Liver (tissue), 3 donors: ENCODE data around the gene HNRNPC.

Experiments used
- GABPA ChIP-seq, 2 donors: IDR thresholded peaks in 1 of 2; conservative IDR thresholded peaks in 1 of 2; 2 replicates each; pipeline ENCODE4 v1.6.1; 2016; ENCODE audit warnings: antibody characterized with exemption in 2 of 2, mild to moderate bottlenecking in 1 of 2, moderate library complexity in 1 of 2
- HNF4A ChIP-seq, 2 donors: conservative IDR thresholded peaks; 2 replicates each; pipeline ENCODE4 v1.6.1; 2016; ENCODE audit warnings: antibody characterized with exemption in 2 of 2, mild to moderate bottlenecking in 2 of 2
- JUND ChIP-seq, 2 donors: IDR thresholded peaks; 2 replicates each; pipeline ENCODE4 v1.6.1; 2016; ENCODE audit warnings: antibody characterized with exemption in 2 of 2
- SP1 ChIP-seq: IDR thresholded peaks from 2 replicates; pipeline ENCODE4 v1.6.1; 2018; ENCODE audit warnings: antibody characterized with exemption, mild to moderate bottlenecking
- TAF1 ChIP-seq: conservative IDR thresholded peaks from 2 replicates; pipeline ENCODE4 v1.6.1; 2016; ENCODE audit warnings: antibody characterized with exemption, mild to moderate bottlenecking
- YY1 ChIP-seq: IDR thresholded peaks from 2 replicates; pipeline ENCODE4 v1.6.1; 2016; ENCODE audit warnings: antibody characterized with exemption, mild to moderate bottlenecking
- TF ChIP-seq, protein P1 (sequence below): fragments of 150-350 bp; IDR thresholded peaks from 2 replicates; pipeline ENCODE4 v1.5.1; 2017; ENCODE audit warnings: improper control_type of control experiment, low read depth, low read length; ENCODE audit not compliant: missing input control
- TF ChIP-seq, protein P2 (sequence below): IDR thresholded peaks from 2 replicates; pipeline ENCODE4 v1.6.1; 2016; ENCODE audit warnings: antibody characterized with exemption
- TF ChIP-seq, protein P3 (sequence below): IDR thresholded peaks from 2 replicates; pipeline ENCODE4 v1.6.1; 2016; ENCODE audit warnings: antibody characterized with exemption, mild to moderate bottlenecking
- TF ChIP-seq, protein P4 (sequence below): IDR thresholded peaks from 2 replicates; pipeline ENCODE4 v1.6.1; 2016; ENCODE audit warnings: antibody characterized with exemption
- donor health status: healthy.
- donor health status: healthy.

DNA sequence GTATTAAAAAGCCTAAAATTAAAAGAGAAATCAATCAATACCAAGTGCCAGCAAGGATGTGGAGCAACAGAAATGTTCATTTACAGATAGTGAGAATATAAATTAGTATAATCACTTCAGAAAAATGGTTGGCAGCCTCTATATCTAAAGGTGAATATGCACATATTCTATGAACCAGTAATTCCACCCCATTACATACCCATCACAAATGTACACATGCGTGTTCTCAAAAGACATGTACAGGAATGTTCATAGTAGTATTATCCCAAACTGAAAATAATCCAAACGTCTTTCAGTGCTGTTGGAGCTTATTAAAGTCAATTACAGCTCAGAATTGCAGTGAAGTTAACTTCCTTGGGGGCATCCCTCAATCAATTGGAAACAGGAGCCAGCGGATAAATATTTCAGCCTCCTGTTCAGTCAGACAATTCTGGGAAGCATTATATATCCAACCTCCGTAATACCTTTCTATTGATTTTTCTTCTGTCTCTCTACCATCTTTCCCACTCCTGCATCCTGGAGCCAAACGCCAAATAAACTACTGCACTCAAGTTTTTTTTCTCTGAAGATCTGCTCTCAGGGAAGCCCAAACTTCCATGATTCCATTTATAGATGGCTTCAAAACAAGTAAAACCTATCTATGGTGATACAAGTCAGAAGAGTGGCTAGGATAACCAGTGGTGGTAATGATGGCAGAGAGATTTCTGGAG lies 68.3 kb downstream of the HNRNPC start:
- TF ChIP-seq, protein P1, sequence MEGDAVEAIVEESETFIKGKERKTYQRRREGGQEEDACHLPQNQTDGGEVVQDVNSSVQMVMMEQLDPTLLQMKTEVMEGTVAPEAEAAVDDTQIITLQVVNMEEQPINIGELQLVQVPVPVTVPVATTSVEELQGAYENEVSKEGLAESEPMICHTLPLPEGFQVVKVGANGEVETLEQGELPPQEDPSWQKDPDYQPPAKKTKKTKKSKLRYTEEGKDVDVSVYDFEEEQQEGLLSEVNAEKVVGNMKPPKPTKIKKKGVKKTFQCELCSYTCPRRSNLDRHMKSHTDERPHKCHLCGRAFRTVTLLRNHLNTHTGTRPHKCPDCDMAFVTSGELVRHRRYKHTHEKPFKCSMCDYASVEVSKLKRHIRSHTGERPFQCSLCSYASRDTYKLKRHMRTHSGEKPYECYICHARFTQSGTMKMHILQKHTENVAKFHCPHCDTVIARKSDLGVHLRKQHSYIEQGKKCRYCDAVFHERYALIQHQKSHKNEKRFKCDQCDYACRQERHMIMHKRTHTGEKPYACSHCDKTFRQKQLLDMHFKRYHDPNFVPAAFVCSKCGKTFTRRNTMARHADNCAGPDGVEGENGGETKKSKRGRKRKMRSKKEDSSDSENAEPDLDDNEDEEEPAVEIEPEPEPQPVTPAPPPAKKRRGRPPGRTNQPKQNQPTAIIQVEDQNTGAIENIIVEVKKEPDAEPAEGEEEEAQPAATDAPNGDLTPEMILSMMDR, result no peak
- TF ChIP-seq, protein P2, sequence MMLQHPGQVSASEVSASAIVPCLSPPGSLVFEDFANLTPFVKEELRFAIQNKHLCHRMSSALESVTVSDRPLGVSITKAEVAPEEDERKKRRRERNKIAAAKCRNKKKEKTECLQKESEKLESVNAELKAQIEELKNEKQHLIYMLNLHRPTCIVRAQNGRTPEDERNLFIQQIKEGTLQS, result no peak
- TF ChIP-seq GABPA (IDR thresholded peaks at IDR 0.05 in 1 of 2, conservative IDR thresholded peaks at IDR 0.05 in 1 of 2), result no peak
- TF ChIP-seq, protein P3, sequence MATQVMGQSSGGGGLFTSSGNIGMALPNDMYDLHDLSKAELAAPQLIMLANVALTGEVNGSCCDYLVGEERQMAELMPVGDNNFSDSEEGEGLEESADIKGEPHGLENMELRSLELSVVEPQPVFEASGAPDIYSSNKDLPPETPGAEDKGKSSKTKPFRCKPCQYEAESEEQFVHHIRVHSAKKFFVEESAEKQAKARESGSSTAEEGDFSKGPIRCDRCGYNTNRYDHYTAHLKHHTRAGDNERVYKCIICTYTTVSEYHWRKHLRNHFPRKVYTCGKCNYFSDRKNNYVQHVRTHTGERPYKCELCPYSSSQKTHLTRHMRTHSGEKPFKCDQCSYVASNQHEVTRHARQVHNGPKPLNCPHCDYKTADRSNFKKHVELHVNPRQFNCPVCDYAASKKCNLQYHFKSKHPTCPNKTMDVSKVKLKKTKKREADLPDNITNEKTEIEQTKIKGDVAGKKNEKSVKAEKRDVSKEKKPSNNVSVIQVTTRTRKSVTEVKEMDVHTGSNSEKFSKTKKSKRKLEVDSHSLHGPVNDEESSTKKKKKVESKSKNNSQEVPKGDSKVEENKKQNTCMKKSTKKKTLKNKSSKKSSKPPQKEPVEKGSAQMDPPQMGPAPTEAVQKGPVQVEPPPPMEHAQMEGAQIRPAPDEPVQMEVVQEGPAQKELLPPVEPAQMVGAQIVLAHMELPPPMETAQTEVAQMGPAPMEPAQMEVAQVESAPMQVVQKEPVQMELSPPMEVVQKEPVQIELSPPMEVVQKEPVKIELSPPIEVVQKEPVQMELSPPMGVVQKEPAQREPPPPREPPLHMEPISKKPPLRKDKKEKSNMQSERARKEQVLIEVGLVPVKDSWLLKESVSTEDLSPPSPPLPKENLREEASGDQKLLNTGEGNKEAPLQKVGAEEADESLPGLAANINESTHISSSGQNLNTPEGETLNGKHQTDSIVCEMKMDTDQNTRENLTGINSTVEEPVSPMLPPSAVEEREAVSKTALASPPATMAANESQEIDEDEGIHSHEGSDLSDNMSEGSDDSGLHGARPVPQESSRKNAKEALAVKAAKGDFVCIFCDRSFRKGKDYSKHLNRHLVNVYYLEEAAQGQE, result no peak
- no peak for TF ChIP-seq SP1
- no peak for TF ChIP-seq JUND (IDR thresholded peaks at IDR 0.05)
- TF ChIP-seq, protein P4, sequence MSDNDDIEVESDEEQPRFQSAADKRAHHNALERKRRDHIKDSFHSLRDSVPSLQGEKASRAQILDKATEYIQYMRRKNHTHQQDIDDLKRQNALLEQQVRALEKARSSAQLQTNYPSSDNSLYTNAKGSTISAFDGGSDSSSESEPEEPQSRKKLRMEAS, result no peak
- TF ChIP-seq HNF4A (conservative IDR thresholded peaks at IDR 0.05), result no peak
- TF ChIP-seq TAF1, result no peak
- no peak for TF ChIP-seq YY1
